ENCODE measurements around the gene OGFOD2. TPM values are rescaled to one million over a fixed set of nuclear protein-coding genes. Genes with fewer than 3 reads are reported as not detected.

The OGFOD2 gene
- total RNA-seq, 1 experiment from 2014 or later: 21.5 TPM

DNA sequence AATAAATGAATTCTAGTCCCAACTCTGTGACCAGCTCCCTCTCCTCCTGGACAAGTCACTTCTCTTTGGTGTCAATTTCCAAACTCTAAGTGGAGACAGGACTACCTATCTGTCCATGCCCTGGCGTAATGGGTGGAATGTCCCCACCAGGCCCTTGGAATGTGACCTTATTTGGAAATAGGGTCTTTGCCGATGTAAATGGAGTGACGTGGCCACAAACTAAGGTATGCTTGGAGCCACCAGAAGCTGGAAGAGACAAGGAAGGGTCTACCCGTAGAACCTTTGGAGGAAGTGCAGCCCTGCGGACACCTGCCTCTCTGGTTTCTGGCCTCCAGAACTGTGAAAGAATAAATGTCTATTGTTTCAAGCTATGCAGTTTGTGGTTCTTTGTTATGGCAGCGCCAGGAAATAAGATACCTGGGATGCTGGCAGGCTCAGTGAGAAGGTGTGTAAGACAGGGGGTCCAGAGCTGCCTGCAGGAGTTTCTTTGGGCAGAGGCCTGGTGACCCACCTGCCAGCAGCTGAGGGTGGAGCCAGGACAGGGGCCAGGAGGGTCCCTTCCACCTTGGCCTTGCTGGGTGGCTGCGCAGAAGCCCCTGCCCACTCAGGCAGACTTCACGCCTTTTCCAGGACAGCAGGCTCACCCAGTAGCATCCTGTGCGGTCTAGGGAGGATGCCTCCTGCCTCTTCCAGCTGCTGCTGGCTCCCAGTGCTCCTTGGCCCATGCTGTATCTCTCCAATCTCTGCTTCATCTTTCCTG lies 51.2 kb downstream of the OGFOD2 start:
- Mint-ChIP-seq H3K36me3 (ENCODE audit: insufficient read depth, unreplicated experiment) (peaks cover 5% of the 10 kb centered on the region), H3K4me3 (ENCODE audit: low read depth, unreplicated experiment) (no peak overlapping the region), H3K4me1 (ENCODE audit: low read depth, unreplicated experiment) (no peaks in the 10 kb centered on the region), H3K9me3 (ENCODE audit: low read depth, unreplicated experiment) (no peaks in the 10 kb centered on the region), H3K27ac (ENCODE audit: unreplicated experiment) (no peak overlapping the region), H3K27me3 (ENCODE audit: unreplicated experiment) (no peaks in the 10 kb centered on the region)
- no TSS peak for BruUV-seq (replicated peaks)
- TF ChIP-seq, protein P1, sequence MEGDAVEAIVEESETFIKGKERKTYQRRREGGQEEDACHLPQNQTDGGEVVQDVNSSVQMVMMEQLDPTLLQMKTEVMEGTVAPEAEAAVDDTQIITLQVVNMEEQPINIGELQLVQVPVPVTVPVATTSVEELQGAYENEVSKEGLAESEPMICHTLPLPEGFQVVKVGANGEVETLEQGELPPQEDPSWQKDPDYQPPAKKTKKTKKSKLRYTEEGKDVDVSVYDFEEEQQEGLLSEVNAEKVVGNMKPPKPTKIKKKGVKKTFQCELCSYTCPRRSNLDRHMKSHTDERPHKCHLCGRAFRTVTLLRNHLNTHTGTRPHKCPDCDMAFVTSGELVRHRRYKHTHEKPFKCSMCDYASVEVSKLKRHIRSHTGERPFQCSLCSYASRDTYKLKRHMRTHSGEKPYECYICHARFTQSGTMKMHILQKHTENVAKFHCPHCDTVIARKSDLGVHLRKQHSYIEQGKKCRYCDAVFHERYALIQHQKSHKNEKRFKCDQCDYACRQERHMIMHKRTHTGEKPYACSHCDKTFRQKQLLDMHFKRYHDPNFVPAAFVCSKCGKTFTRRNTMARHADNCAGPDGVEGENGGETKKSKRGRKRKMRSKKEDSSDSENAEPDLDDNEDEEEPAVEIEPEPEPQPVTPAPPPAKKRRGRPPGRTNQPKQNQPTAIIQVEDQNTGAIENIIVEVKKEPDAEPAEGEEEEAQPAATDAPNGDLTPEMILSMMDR (IDR thresholded peaks at IDR 0.05; ENCODE audit: unreplicated experiment): no peak
- DNase-seq: no peak
- intact Hi-C loops (cut with micrococcal nuclease; ENCODE audit: unreplicated experiment): no loop called here
- CTCF ChIA-PET: interaction anchor here (0.7 kb wide), 1 partner anchor 8 kb away, joined by 3 read pairs; no protein-coding TSS in a partner anchor

DNA sequence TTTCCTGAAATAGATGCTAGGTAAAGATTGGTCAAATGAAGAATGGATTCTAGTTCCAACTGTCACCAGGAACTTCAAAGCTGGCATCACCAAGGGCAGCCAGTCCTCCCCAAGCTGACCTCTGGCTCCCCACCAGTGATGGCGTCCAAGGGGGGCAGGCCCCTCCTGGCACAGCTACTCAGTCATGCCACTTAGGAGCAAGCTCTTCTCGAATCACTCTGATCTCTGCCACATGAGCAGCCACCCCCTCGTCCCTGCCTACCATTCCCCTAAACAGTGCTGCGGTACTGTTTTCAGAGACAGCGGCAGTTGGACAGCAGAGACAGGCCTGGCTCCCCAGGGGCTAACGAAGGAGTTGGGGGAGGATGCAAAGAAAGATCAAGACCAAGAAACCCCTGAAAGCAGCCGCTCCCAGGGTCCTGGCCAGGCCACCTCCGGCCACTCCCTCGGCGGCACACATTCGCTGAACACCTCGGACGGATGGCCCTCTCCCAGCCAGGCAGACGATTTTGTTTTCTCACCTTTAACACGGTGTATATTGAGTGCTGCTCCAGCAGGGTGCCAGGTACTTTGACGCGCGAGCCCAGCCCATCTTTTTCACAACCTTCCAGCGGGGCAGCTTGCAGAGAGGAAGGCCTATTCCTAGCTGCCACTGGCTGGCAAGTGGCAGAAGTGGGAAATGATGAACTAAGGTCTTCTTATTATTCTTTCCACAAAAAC lies 52.8 kb downstream of the OGFOD2 start:
- no TSS peak for BruUV-seq (replicated peaks)
- TF ChIP-seq, protein P1 (IDR thresholded peaks at IDR 0.05; ENCODE audit: unreplicated experiment): no peak
- Mint-ChIP-seq H3K4me3 (ENCODE audit: low read depth, unreplicated experiment) (no peak overlapping the region), H3K27me3 (ENCODE audit: unreplicated experiment) (no peaks in the 10 kb centered on the region), H3K9me3 (ENCODE audit: low read depth, unreplicated experiment) (no peaks in the 10 kb centered on the region), H3K36me3 (ENCODE audit: insufficient read depth, unreplicated experiment) (peaks cover 5% of the 10 kb centered on the region), H3K27ac (ENCODE audit: unreplicated experiment) (no peak overlapping the region), H3K4me1 (ENCODE audit: low read depth, unreplicated experiment) (no peaks in the 10 kb centered on the region)
- DNase-seq: no peak
- intact Hi-C loops (cut with micrococcal nuclease; ENCODE audit: unreplicated experiment): no loop called here
- CTCF ChIA-PET: no interaction called here

DNA sequence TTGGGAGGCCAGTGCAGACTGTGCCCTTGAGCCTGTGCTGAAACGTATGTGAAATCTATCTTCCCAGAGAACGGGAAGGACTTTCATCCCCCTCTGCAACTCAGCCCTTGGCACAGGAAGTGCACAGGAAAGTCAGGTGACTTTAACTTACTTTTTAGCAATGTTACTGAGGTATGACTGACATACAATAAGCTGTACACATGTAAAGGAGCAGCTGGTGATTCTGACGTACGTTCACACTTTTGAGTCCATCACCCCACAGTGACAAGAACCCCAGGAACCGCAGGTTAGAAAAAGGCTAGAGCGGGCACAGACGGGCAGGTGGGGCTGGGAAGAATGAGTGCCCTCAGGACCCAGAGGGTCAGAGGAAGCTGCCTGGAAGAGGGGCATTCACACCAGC lies 53.4 kb downstream of the OGFOD2 start:
- H3K4me1 Mint-ChIP-seq (ENCODE audit: low read depth, unreplicated experiment): no peaks in the 10 kb centered on the region
- CTCF ChIA-PET: no interaction called here
- intact Hi-C loops (cut with micrococcal nuclease; ENCODE audit: unreplicated experiment): no loop called here
- BruUV-seq (replicated peaks): no TSS peak
- no peak for DNase-seq
- no peak overlapping the region for H3K4me3 Mint-ChIP-seq (ENCODE audit: low read depth, unreplicated experiment)
- no peaks in the 10 kb centered on the region for H3K27me3 Mint-ChIP-seq (ENCODE audit: unreplicated experiment)
- TF ChIP-seq, protein P1 (IDR thresholded peaks at IDR 0.05; ENCODE audit: unreplicated experiment): no peak
- no peak overlapping the region for H3K27ac Mint-ChIP-seq (ENCODE audit: unreplicated experiment)
- H3K36me3 Mint-ChIP-seq (ENCODE audit: insufficient read depth, unreplicated experiment): peaks cover 5% of the 10 kb centered on the region
- no peaks in the 10 kb centered on the region for H3K9me3 Mint-ChIP-seq (ENCODE audit: low read depth, unreplicated experiment)

DNA sequence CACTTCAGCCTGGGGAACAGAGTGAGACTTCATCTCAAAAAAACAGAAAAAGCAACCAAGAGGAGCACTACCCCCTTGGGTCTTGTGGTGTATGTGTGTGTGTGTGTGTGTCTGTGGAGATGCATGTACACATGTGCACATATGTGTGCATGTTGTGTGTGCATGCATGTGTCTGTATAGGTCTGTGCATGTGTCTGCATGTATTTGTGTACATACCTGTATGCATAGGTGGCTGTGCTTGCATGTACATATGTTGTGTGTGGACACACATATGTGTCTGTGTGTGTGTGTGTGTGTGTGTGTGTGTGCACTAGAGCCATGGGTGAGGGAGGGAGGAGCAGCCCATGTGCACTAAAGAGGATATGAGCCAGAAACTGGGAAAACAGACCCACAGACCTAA lies 54.5 kb downstream of the OGFOD2 start:
- Mint-ChIP-seq H3K27me3 (ENCODE audit: unreplicated experiment) (no peaks in the 10 kb centered on the region), H3K9me3 (ENCODE audit: low read depth, unreplicated experiment) (no peaks in the 10 kb centered on the region), H3K4me1 (ENCODE audit: low read depth, unreplicated experiment) (no peaks in the 10 kb centered on the region), H3K27ac (ENCODE audit: unreplicated experiment) (no peak overlapping the region), H3K36me3 (ENCODE audit: insufficient read depth, unreplicated experiment) (peaks cover 5% of the 10 kb centered on the region), H3K4me3 (ENCODE audit: low read depth, unreplicated experiment) (no peak overlapping the region)
- no TSS peak for BruUV-seq (replicated peaks)
- intact Hi-C loops (cut with micrococcal nuclease; ENCODE audit: unreplicated experiment): no loop called here
- CTCF ChIA-PET: no interaction called here
- no peak for DNase-seq
- TF ChIP-seq, protein P1 (IDR thresholded peaks at IDR 0.05; ENCODE audit: unreplicated experiment): no peak

Small RNA genes within 50 kb of the gene (microRNA-seq; reads per million reads assigned to microRNA genes)
- not detected for gene MIR4304

Other genes with a start within 250 kb of the OGFOD2 start
- gene HCAR1, start 244.4 kb upstream of the OGFOD2 start, total RNA-seq (2022): 5.0 and 5.9 TPM in 2 replicates
- 83.2 and 85.8 TPM in 2 replicates for gene DENR, start 222.4 kb upstream of the OGFOD2 start, total RNA-seq (2022)
- 0.66 and 0.98 TPM in 2 replicates for gene CCDC62, start 200.7 kb upstream of the OGFOD2 start, total RNA-seq (2022)
- gene HIP1R, start 139.8 kb upstream of the OGFOD2 start, total RNA-seq (2022): 234 and 246 TPM in 2 replicates
- 104 and 118 TPM in 2 replicates for gene VPS37B, start 79.1 kb upstream of the OGFOD2 start, total RNA-seq (2022)
- gene ABCB9, start 8.8 kb upstream of the OGFOD2 start, total RNA-seq (2022): 25.6 and 26.5 TPM in 2 replicates
- 171 TPM in 2 replicates for gene ARL6IP4, start 5.4 kb downstream of the OGFOD2 start, total RNA-seq (2022)
- gene PITPNM2, start 175.8 kb downstream of the OGFOD2 start, total RNA-seq (2022): 7.8 and 8.4 TPM in 2 replicates

Data from Calu3 (cell line).